Measurements from ENCODE around the gene PIK3R5.

Gene PIK3R5

DNA sequence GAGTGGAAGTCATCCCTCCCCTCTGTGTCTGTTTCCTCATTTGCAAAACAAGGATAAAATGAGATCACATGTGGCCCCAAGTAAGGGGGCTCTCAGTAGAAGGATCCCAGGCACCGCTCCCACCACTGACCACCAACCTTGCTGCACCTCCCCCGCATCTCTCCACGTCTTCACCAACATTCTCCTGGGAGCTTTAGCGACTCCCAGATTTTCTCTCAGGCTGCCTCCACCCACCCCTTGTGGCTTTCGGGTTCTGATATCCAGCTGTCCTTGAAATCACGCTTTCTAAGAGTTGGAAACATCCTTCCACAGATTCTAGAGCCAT, 39.4 kb upstream of the PIK3R5 start:
- H3K4me3 ChIP-seq (ENCODE audit: low read depth, low read length): no peak overlapping the region
- TF ChIP-seq POLR2A (IDR thresholded peaks at IDR 0.05; ENCODE audit: extremely low read depth, insufficient read length): no peak
- TF ChIP-seq, protein P1, sequence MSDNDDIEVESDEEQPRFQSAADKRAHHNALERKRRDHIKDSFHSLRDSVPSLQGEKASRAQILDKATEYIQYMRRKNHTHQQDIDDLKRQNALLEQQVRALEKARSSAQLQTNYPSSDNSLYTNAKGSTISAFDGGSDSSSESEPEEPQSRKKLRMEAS (IDR thresholded peaks at IDR 0.05; ENCODE audit: low read depth, low read length): no peak
- TF ChIP-seq, protein P2, sequence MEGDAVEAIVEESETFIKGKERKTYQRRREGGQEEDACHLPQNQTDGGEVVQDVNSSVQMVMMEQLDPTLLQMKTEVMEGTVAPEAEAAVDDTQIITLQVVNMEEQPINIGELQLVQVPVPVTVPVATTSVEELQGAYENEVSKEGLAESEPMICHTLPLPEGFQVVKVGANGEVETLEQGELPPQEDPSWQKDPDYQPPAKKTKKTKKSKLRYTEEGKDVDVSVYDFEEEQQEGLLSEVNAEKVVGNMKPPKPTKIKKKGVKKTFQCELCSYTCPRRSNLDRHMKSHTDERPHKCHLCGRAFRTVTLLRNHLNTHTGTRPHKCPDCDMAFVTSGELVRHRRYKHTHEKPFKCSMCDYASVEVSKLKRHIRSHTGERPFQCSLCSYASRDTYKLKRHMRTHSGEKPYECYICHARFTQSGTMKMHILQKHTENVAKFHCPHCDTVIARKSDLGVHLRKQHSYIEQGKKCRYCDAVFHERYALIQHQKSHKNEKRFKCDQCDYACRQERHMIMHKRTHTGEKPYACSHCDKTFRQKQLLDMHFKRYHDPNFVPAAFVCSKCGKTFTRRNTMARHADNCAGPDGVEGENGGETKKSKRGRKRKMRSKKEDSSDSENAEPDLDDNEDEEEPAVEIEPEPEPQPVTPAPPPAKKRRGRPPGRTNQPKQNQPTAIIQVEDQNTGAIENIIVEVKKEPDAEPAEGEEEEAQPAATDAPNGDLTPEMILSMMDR (IDR thresholded peaks at IDR 0.05; ENCODE audit: low read depth, low read length): no peak
- no peak for TF ChIP-seq MYC (IDR thresholded peaks at IDR 0.05; ENCODE audit: low read depth, low read length)
- DNase-seq (ENCODE audit: low read depth): no peak

DNA sequence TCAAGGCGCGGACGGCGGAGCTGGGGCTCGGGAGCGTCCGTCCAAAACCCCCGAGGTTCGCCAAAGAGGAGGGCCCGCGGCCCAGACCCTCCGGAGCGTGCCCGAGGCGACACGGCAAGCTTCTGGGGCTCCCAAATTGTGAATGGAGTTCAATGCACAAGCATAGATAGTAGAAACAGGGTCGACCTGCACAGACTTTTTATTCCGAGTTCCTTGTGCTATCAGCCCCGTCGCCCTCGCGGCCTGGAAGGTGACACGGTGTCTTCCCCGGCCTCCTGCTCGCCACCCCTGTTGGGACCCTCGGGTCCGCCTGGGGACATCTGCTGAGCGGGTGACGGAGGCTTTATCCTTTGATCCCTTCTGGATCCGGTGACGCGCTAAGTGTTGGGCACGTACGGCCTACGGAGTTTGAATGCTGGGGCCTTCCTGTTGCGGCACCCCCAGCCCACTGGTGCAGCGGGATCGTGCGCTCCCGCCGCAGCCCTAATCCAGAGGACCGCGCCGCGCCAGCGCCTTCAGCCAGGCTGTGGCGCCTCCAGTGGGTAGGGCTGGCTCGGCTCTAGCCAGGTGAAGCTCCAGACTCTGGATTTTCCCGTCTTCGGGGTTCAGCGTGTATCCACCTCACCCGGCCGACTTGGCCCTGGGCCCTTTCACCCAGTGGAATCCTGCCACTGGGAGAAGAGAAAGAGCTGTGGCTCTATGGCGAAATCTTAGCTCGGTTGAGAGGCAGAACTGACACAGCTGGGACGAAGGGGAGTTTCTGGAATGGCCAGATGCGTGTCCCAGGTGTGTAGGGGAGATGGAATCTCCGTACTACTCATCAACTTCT, 38.8 kb upstream of the PIK3R5 start:
- no peak overlapping the region for H3K4me3 ChIP-seq (ENCODE audit: low read depth, low read length)
- TF ChIP-seq MYC (IDR thresholded peaks at IDR 0.05; ENCODE audit: low read depth, low read length) (no peak), POLR2A (IDR thresholded peaks at IDR 0.05; ENCODE audit: extremely low read depth, insufficient read length) (no peak)
- TF ChIP-seq, protein P2 (IDR thresholded peaks at IDR 0.05; ENCODE audit: low read depth, low read length): no peak
- TF ChIP-seq, protein P1 (IDR thresholded peaks at IDR 0.05; ENCODE audit: low read depth, low read length): no peak
- no peak for DNase-seq (ENCODE audit: low read depth)

DNA sequence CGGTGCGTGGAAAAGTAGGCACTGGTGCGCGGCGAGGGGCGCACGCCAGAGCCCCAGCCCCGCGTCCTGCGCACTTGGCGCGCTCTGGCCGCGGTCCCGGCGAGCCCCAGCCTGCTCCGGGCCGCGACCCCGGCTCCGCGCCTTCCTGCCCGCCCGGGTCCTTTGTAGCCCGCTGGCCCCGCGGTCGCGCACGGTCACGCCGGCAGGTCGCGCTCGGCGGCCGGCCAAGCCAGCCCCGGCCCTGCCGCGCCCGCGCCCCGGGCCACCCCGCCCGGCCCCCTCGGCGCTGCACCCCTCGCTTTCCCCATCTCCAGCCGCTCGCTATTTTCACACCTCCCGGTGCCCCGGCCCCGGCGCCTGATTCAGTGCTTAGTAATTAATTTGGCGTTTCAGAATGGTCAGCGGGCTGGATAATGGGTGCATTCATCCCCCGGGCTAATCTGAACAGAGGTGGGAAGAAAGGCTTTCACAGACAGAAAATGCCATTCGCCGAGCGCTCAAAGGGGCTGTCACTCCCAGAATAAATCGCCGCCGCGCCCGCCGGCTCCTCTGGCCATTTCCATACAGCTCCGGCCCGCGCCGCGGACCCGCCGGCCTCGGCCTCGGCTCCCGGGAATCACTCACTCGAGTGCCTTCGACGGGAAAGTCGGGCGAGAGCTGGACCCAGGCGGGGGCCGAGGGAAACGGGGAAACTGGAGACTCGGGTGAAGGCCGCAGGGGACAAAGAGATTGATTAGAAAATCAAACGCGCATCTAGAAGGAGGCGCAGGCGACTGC, 38.0 kb upstream of the PIK3R5 start:
- TF ChIP-seq POLR2A (IDR thresholded peaks at IDR 0.05; ENCODE audit: extremely low read depth, insufficient read length) (no peak), MYC (IDR thresholded peaks at IDR 0.05; ENCODE audit: low read depth, low read length) (no peak)
- TF ChIP-seq, protein P2 (IDR thresholded peaks at IDR 0.05; ENCODE audit: low read depth, low read length): no peak
- TF ChIP-seq, protein P1 (IDR thresholded peaks at IDR 0.05; ENCODE audit: low read depth, low read length): no peak
- no peak overlapping the region for H3K4me3 ChIP-seq (ENCODE audit: low read depth, low read length)
- DNase-seq (ENCODE audit: low read depth): no peak

DNA sequence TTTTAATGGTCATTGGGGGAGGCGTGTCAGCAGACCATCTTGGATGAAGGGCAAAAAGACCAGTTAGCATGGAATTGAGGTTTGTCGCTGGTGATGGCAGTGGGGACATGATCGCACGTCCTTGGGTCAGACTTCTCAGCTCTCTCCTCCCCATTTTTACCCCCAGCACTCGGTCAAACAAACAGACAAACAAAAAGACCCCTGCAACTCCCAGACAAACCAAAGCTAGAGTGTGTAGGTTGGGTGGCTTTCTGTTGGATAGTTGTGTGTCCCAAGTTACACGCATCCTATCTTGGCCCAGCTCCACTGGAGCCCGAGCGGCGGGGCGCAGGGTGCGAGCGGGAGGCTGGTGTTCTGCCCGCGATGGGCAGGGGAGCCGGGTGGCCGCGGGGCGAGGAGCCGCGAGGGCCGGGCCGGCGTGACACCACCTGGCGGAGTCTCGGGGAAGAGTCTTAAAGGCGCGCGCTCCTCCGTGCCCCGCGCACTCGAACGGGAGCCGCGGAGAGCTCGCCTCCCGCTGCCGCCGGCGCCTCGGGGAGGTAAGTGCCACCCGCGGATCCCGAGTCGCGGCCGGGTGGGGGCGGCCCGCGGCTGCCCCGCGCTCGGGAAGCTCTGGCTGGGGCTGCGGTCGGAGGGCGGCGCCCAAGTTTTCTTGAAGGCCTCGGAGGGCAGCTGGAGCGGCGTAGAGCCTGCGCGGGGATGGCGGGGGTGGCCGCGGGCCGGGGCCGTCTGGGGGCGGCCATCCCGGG, 37.3 kb upstream of the PIK3R5 start:
- no peak for DNase-seq (ENCODE audit: low read depth)
- H3K4me3 ChIP-seq (ENCODE audit: low read depth, low read length): no peak overlapping the region

DNA sequence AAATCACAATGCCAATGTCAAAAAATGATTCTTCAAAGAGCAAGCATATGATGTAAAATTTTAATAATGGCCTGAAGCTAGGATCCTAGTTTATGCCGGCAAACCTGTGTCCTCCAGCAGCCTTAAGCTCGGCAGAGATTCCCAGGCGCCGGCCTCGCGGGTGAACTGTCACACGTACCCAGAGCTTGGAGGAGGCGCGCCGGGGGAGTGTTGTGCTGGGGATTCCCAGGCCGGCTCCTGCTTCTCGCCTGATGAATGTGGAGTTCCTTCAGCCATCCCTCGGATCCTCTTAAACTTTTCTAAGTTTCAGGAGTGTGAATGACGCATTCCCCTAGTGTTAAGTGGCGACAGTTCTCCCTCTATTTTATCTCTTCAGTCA, 36.7 kb upstream of the PIK3R5 start:
- TF ChIP-seq, protein P1 (IDR thresholded peaks at IDR 0.05; ENCODE audit: low read depth, low read length): no peak
- no peak for TF ChIP-seq POLR2A (IDR thresholded peaks at IDR 0.05; ENCODE audit: extremely low read depth, insufficient read length)
- TF ChIP-seq, protein P2 (IDR thresholded peaks at IDR 0.05; ENCODE audit: low read depth, low read length): no peak
- TF ChIP-seq MYC (IDR thresholded peaks at IDR 0.05; ENCODE audit: low read depth, low read length): no peak
- no peak overlapping the region for H3K4me3 ChIP-seq (ENCODE audit: low read depth, low read length)
- no peak for DNase-seq (ENCODE audit: low read depth)

More for the DNA sequence above, 37.3 kb upstream of the PIK3R5 start:
- TF ChIP-seq, protein P1 (IDR thresholded peaks at IDR 0.05; ENCODE audit: low read depth, low read length): no peak
- no peak for TF ChIP-seq POLR2A (IDR thresholded peaks at IDR 0.05; ENCODE audit: extremely low read depth, insufficient read length)
- TF ChIP-seq MYC (IDR thresholded peaks at IDR 0.05; ENCODE audit: low read depth, low read length): no peak
- TF ChIP-seq, protein P2 (IDR thresholded peaks at IDR 0.05; ENCODE audit: low read depth, low read length): no peak
